AG09309 (cell line): ENCODE measurements around the gene KCTD16.

ENCODE experiments used
- DNase-seq: peaks from one replicate; pipeline ENCODE4 v3.0.0-alpha.2; 2010; ENCODE audit warnings: low read depth
- H3K4me3 ChIP-seq: 2 replicates; pipeline ENCODE4 v1.5.1; 2011; ENCODE audit warnings: mild to moderate bottlenecking, low read depth, low read length, moderate library complexity; ENCODE audit not compliant: control insufficient read depth
- TF ChIP-seq, protein P1 (sequence below): IDR thresholded peaks from 2 replicates; pipeline ENCODE4 v1.5.1; 2011; ENCODE audit warnings: mild to moderate bottlenecking, low read depth, low read length, inconsistent platforms; ENCODE audit not compliant: insufficient read depth, control insufficient read depth; ENCODE audit errors: missing control alignments

KCTD16 gene

DNA sequence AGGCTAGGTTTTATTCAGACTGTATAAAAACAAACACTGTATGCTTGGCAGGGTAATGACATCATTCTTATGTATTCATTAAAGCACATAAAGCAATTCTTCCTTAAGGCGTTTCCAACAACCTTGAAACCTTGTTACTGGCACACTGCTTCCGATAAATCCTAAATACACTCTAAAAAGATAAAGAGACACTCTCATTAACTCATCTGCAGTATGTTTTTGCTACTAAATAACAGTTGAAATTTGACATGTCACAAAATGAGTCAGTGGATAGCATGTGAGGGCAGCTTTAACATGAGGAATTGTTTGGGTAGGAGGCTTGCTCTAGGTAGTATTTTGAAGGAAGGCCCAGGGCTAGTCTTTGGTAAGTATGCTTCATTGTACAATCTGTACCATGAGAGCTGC lies 13.9 kb upstream of the KCTD16 start:
- TF ChIP-seq, protein P1, sequence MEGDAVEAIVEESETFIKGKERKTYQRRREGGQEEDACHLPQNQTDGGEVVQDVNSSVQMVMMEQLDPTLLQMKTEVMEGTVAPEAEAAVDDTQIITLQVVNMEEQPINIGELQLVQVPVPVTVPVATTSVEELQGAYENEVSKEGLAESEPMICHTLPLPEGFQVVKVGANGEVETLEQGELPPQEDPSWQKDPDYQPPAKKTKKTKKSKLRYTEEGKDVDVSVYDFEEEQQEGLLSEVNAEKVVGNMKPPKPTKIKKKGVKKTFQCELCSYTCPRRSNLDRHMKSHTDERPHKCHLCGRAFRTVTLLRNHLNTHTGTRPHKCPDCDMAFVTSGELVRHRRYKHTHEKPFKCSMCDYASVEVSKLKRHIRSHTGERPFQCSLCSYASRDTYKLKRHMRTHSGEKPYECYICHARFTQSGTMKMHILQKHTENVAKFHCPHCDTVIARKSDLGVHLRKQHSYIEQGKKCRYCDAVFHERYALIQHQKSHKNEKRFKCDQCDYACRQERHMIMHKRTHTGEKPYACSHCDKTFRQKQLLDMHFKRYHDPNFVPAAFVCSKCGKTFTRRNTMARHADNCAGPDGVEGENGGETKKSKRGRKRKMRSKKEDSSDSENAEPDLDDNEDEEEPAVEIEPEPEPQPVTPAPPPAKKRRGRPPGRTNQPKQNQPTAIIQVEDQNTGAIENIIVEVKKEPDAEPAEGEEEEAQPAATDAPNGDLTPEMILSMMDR: no peak
- no peak for DNase-seq
- H3K4me3 ChIP-seq: no peak overlapping the region

DNA sequence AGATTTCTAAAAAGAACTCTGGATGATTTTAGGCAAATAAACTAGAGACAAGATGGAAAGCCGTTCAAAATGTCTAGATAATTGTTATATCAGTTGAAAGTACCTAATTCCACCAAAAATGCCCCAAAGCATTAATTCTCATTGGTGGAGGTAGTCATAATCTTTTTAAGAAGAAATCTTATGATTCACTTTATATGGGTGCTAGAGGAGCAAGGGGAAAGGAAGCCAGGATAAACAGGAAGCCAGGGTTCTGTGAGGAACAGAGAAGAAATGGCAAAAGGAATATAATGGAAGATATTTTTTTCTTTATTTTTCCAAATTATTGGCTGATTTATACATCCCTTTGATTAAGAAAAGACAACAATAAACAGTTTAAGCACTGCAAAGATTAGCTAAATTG lies 8.0 kb upstream of the KCTD16 start:
- no peak for DNase-seq
- TF ChIP-seq, protein P1: no peak
- H3K4me3 ChIP-seq: no peak overlapping the region

DNA sequence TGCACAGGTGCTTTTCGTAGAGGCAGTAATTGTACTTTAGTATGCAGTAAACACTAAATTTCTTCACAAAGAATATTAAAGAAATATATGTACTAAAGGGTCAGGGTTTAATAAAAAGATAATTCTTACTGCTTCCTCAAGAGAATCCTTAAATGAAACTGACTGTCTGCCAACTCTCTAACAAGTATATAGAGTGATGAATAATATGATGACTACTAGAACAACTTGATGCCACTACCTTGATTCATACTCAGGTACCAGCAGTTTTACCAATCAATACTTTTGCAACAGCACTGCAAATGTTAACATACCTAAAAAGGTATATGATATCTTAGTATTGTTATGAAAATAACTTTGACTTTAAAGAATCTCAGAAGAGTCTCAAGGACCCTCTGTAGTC lies 4.0 kb upstream of the KCTD16 start:
- DNase-seq: no peak
- H3K4me3 ChIP-seq: no peak overlapping the region
- TF ChIP-seq, protein P1: no peak

DNA sequence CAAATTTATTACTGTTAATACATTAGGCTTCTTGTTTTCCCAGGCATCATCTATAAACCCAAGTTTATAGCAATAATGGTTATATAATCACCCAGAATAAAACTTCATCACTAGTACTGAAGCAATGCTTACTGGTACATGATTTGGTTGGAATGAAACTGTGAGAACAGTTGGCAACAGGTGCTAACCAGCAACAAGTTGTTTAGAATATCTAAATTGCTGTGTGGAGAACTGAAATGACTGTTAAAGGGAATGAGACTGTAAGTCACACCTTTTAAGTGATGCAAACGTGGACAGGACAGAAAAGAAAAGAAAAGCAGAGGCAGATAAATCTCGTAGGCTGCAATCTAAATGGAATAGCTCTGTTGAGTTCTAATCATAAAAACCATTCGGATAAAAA lies 2.7 kb upstream of the KCTD16 start:
- no peak for DNase-seq
- H3K4me3 ChIP-seq: no peak overlapping the region
- TF ChIP-seq, protein P1: no peak

DNA sequence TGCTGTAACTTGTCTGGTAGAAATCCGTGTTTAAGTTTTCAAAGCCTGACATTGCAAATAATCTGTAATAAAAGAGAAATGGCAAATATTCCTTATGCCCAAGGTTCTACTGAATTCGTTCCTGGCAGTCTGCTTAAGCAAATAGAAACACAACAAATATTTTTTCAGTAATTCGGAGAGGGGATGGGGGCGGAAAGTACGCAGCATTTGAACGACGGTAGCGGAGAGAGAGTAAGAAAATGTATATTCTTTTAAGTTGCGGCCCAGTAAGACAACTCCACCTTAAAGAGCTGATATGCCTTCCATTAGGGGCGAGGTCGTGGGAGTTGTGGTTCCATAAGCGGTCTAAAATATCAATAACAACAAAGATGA lies 783 bp upstream of the KCTD16 start:
- DNase-seq: no peak
- TF ChIP-seq, protein P1: no peak
- peak overlapping the region; percentile 66 for H3K4me3 ChIP-seq

DNA sequence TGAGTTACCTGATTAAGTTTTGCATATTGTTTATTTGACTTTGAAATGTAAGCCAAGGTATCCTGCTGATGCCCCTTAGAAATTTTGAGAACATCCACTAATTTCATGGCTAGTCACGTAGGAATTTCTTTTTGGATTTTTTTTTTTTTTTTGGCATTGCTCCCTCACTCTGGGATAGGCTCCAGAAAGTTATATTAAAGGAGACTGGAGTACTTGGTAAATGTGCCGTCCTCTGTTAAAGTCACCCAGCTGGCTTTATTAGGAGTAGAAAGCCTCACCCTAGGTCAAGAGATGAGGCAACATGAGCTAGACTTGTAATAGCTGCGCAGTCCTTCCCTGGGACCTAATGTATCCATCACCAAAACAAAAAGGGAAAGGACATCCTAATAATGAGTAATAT lies 3.1 kb downstream of the KCTD16 start:
- TF ChIP-seq, protein P1: no peak
- H3K4me3 ChIP-seq: no peak overlapping the region
- no peak for DNase-seq

DNA sequence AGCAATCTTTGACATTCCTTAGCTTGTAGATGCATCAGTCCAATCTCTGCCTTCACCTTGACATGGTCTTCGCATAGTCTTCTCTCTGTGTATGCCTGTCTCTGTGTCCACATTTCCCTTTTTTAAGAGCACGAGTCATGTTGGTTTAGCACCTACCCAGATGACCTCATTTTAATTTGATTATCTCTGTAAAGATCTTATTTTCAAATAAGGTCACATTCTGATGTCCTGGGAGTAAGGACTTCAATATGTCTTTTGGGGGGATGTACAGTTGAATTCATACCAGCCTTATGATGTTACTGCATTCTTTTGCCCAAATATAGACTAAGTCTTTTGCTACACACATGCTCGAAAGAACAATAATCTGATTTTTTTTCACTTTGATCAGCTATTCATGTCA lies 6.9 kb downstream of the KCTD16 start:
- TF ChIP-seq, protein P1: no peak
- no peak for DNase-seq
- H3K4me3 ChIP-seq: no peak overlapping the region
